Lung microvascular endothelial cell (primary cell): ENCODE measurements around the gene SERPINB8. TPM values are rescaled to one million over a fixed set of nuclear protein-coding genes. Genes with fewer than 3 reads are reported as not detected.

Source experiments
- DNase-seq, 2 donors: peaks; one replicate each; pipeline versions ENCODE4 v3.0.0 to v3.0.0-alpha.2; 2010; ENCODE audit warnings: low read depth in 2 of 2
- total RNA-seq: library from RNA; depleted of rRNA; stranded (reverse); fragments of >200 nt; gene quantifications from 2 replicates; pipeline ENCODE4 v1.2.1, GENCODE V29; 2014

SERPINB8 gene
- total RNA-seq, 1 donor from 2014 or later = 2.2 TPM

- DNase-seq = no peak
Measured at GRCh38 chr18:63964908-63965307, 5.0 kb upstream of the SERPINB8 start.

DNA sequence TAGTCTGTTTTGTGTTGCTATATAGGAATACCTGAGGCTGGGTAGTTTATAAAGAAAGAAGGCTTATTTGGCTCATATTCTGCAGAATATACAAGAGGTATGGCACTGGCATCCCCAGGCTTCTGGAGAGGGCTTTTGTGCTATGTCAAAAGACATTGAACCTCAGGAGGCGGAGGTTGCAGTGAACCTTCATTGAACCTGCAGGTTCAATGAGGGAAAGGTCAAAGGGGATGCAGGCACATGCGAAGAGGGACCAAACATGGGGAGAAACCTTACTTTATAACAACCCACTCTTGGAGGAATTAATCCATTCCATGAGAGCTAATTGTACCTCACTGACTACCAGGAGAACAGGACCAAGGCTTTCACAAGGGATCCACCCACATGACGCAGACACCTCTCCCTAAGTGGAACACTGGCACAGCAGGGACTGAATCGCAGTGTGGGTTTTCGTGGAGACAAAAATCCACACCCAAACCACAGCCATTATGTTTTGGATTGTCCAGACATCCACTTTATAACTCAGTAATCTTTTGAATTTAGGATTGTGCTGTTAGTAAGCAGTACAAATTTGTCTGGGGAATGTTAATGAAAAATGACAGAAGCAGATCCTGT is 4.1 kb upstream of the SERPINB8 start:
- no peak for DNase-seq

DNA sequence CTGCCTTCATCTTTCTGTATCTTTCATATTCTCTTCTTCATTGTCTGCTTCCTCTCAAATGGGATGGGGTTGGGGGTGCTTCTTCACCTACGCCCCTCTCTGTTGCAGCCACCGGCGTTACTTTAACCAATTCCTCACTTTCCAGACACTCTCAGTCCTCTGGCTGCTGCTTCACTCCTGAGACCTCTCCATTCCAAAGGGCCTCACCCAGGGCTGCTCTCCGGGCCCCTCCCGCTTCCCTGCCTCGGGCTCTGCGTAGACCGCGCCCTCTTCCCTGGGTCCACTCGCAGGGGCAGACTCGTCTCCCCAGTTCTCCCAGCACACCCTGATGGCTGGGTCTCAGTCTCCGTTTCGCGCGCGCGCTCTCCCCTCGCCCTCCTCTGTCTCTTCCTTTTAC is 926 bp downstream of the SERPINB8 start:
- peak; percentile 6 to 20 for DNase-seq

GRCh38 chr18:63971320-63972001 is 1.6 kb downstream of the SERPINB8 start:
- no peak for DNase-seq

GRCh38 chr18:63972002-63972376 is 2.1 kb downstream of the SERPINB8 start:
- DNase-seq = no peak

- peak in 1 of 2 donors; percentile 27 for DNase-seq
Measured at GRCh38 chr18:63974991-63975390, 5.1 kb downstream of the SERPINB8 start.

GRCh38 chr18:63975628-63976027 is 5.7 kb downstream of the SERPINB8 start:
- DNase-seq = no peak

- DNase-seq = no peak
Measured at GRCh38 chr18:63977040-63977439, 7.2 kb downstream of the SERPINB8 start.

GRCh38 chr18:63979409-63979920 is 9.6 kb downstream of the SERPINB8 start:
- DNase-seq = peak; percentile 68 to 78

GRCh38 chr18:63980027-63980426 is 10.1 kb downstream of the SERPINB8 start:
- no peak for DNase-seq

DNA sequence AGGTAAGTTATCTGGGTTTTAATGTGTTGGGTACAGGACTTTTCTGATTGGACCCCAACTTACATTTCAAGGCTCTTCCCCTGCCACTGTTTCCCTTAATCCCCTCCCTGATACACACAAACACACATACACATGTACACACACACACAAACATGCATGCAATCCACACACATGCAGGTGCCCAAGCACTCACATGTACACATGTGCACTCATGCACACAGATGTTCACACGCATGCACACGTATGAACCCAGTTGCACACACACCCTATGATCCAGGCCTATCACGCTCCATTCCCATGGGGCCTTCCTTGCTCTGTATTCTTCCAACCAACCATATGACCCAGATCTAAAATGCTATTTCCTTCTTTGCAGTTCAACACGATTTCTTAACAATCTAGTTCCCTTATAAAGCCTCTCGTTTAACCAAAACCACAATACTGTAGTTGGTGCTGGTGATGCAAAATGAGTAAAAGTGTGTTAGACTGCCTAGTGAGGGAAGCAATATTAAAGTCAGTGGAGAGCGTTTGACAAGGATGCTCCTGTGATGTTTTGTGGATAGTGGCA is 11.1 kb downstream of the SERPINB8 start:
- DNase-seq = no peak

DNA sequence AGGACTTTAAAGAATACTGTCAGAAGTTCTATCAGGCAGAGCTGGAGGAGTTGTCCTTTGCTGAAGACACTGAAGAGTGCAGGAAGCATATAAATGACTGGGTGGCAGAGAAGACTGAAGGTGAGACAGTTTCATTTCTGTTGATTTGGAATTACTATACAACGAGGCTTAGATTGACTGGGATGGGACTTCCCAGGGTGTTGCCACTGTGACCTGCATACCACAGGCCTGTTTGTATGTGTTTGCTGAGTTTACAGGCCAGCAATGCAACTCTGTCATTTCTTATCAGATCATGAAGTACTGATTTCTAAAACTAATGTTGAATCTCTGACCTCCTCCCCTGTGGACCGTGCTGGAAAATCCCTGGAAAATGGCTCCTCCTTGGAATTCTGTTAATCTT is 11.8 kb downstream of the SERPINB8 start:
- DNase-seq = no peak

GRCh38 chr18:63982361-63982760 is 12.5 kb downstream of the SERPINB8 start:
- no peak for DNase-seq

DNA sequence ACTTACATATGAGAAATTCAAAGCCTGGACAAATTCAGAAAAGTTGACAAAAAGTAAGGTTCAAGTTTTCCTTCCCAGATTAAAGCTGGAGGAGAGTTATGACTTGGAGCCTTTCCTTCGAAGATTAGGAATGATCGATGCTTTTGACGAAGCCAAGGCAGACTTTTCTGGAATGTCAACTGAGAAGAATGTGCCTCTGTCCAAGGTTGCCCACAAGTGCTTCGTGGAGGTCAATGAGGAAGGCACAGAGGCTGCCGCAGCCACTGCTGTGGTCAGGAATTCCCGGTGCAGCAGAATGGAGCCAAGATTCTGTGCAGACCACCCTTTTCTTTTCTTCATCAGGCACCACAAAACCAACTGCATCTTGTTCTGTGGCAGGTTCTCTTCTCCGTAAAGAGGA is 17.0 kb downstream of the SERPINB8 start:
- DNase-seq = no peak

DNA sequence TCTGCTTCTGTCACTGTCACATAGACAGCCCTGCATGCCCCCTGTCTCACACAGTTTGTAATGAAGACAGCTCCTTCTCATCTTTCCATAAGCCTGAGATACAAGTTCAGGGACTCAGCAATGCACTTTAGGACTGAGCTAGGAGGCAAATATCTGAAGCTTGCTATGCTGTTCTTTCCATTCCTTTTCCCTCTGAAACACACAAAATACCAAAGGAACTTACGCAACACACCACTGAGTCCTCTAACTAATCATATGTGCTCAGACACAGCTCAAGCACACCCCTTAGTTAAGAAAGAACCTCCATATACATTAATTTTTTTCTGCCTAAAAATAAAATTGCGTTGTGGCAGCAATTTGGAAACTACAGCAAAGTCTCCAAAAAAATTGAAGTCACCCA is 17.9 kb downstream of the SERPINB8 start:
- no peak for DNase-seq

DNA sequence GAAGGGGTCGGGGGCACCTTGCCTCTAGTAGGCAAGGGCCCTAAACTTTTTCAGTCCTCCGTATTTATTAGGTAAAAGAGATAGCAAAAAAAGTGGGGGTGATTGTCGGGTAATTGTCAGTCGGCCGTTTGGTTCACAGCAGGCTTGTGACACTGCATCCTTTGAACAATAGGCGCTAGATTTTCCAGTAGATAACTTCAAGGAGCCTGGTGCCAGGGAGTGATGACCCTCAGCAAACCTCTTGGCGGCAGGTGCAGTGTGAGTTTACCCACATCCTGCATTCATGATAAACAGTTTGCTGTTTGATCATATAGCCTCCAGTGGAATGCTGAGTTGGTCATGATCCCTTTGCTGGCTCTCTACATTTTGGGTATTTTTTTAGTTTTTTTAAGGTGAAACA is 22.9 kb downstream of the SERPINB8 start:
- no peak for DNase-seq

DNA sequence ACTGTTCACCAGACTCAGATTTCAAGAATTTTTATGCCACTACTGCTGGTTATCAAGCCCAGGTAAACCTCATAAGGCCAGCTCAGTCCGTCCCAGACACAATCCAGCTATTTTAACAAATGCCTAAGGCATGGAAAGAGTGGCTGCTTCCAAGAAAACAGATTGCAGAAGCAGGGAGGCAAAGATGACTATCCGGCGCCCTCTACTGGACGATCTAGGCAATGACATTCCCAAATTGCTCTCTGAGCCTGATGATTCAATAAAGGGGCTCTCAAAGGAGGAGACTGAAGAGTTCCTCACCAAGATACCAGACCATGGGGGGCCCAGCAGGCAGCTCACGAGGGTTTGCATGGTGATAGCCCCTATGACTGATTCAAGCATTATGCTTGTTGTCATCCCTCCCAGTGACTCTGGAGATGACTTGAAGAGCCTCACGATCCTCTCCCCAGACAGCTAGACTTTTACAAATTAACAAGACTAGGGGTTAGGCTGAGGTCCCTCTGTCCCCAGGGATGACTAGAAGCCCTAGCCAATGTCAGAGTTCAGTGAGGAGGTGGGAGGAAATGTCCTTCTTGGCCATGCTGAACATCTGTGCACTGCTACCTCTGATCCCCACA is 25.0 kb downstream of the SERPINB8 start:
- peak; percentile 46 to 47 for DNase-seq

DNA sequence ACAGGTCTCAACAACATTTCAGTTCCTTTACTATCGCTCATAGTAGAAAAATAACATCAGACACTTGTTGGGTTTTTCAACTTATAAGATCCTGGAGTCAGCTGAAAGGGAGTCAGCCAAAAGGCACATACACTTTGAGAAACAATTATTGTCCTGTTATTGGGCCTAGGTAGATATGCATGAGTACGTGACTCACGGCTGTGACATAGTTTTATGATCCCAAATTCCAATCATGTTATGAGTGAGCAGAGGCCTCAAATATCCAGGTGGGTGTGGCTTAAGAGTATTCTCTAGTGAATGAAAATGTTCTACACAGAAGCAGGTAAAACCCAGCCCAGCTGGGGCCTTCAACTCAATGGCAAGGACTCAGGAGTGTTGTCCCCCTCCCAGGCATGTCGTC is 27.2 kb downstream of the SERPINB8 start:
- no peak for DNase-seq

GRCh38 chr18:63997606-63998005 is 27.7 kb downstream of the SERPINB8 start:
- no peak for DNase-seq

DNA sequence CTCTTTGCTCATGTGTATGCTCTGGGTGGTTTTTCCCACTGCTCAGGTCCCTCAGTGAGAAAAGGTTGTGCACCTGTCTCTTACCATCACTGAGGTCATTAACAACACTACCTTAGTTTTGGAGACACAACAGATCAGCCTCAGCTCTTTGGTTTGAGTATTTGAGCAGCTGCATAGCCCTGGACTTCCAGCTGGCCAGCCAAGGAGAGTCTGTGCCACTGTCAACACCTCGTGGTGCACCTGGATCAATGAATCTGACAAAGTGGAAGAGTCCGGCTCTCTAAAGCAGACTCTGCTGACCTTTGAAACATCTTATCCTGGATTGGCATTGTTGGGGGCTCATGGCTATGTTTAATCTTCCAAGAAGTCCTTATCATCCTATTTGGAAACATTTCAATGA is 30.0 kb downstream of the SERPINB8 start:
- no peak for DNase-seq

DNA sequence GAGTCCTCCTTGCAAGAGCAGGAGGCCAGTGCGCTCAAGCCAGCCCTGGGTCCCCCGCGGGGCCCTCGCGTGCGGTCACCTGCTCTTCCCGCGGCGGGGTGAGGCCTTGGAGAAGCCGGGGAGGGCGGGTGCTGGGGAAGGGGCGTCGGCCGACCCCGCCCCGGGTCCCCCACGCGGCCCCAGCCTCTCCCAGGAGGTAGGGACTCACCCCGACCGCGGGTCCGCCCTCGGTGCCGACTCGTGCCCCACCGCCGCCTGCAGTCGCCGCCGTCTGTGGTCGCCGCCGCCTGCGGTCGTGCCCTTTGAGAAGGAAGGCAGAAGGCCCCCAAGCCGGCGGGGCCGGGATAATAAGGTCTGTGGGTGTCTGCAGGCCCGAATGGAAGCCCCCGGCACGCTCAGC is 32.7 kb downstream of the SERPINB8 start:
- DNase-seq = no peak

DNA sequence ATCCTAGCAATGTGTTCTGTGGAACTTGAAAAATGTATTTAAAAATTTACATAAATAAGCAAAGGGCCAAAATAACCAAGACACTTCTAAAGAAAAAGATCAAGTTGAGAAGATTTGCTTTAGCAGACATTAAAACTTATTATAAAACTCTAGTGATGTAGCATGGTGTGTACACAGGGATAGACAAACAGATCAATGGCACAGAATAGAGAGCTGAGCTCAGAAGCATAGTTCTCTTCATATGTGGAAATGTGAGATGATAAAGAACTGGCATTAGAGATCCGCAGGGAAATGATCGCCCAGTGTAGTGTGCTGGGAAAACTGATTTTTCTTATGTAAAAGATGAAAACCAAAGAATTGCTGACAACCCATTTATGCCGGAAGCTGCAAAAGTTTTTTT is 39.4 kb downstream of the SERPINB8 start:
- no peak for DNase-seq

- DNase-seq = no peak
Measured at GRCh38 chr18:64011513-64011912, 41.6 kb downstream of the SERPINB8 start.
